HCT116 (cell line): ENCODE measurements around the gene WAC. TPM values are rescaled to one million over a fixed set of nuclear protein-coding genes. Genes with fewer than 3 reads are reported as not detected.

Experiments
- ATAC-seq: fragments of 200-7000 bp; cut with Tn5 transposase; 2 replicates; pipeline ENCODE4 v1.9.1; 2020; ENCODE audit warnings: mild to moderate bottlenecking, moderate library complexity
- BruUV-seq: library from RNA; stranded (reverse); fragments of 400-500 nt; replicated peaks from 2 replicates; lab custom pipeline; 2021; lab: Mats Ljungman, UMichigan
- CTCF ChIA-PET: fragments of 300-600 bp; sonication (Branson Sonifier 250); formaldehyde crosslinking; loops from one replicate; lab custom pipeline; 2021; ENCODE audit warnings: antibody characterized with exemption; lab: Charles Lee
- POLR2A ChIA-PET: fragments of 300-600, 350-600 bp; sonication (Branson Sonifier 250); formaldehyde crosslinking; loops from one replicate; lab custom pipeline; 2021; ENCODE audit warnings: antibody characterized with exemption; lab: Charles Lee
- RAD21 ChIA-PET, 2 experiments: fragments of 300-600 bp; sonication (Branson Sonifier 250); formaldehyde crosslinking; loops; one replicate each; lab custom pipeline; 2023; ENCODE audit warnings: low total read pairs in 2 of 2; ENCODE audit not compliant: uncharacterized antibody in 2 of 2, unreplicated experiment in 2 of 2, low non-redundant PET in 1 of 2; lab: Charles Lee
- DNase-seq: peaks from one replicate; pipeline ENCODE4 v3.0.0-alpha.2; 2010; ENCODE audit warnings: low read depth, low spot score
- H2AFZ ChIP-seq: fragments of 200-600 bp; shearing (Covaris generic), sonication (generic); 2 replicates; pipeline ENCODE4 v1.6.1; 2017; ENCODE audit warnings: low read depth, mixed run types, mixed read lengths, antibody characterized with exemption, low read length; ENCODE audit not compliant: poor library complexity, severe bottlenecking
- H3K27ac ChIP-seq: 2 replicates; pipeline ENCODE4 v1.5.1; 2012; ENCODE audit warnings: low read depth, low read length
- H3K27me3 ChIP-seq: fragments of 200-600 bp; sonication (generic); 2 replicates; pipeline ENCODE4 v1.6.1; 2016; ENCODE audit warnings: mixed run types, low read length, mixed read lengths; ENCODE audit not compliant: insufficient read depth
- H3K36me3 ChIP-seq, 2 experiments: fragments of 200-500 bp in 1 of 2; fragments of 200-600 bp in 1 of 2; sonication (Bioruptor generic) in 1 of 2; sonication (generic) in 1 of 2; 2 replicates each; pipeline versions ENCODE4 v1.5.1 to v1.6.1; 2014 to 2016; ENCODE audit warnings: low read length in 2 of 2, inconsistent platforms in 1 of 2, mixed read lengths in 1 of 2, mixed run types in 1 of 2; ENCODE audit not compliant: insufficient read depth in 2 of 2, control insufficient read depth in 1 of 2
- H3K4me1 ChIP-seq, 2 experiments: fragments of 200-600 bp in 1 of 2; sonication (generic) in 1 of 2; 2 replicates each; pipeline versions ENCODE4 v1.5.1 to v1.6.1; 2012 to 2017; ENCODE audit warnings: low read length in 2 of 2, inconsistent platforms in 1 of 2, mild to moderate bottlenecking in 1 of 2, mixed read lengths in 1 of 2, mixed run types in 1 of 2, moderate library complexity in 1 of 2; ENCODE audit not compliant: insufficient read depth in 2 of 2, control insufficient read depth in 1 of 2
- H3K4me2 ChIP-seq: fragments of 200-600 bp; sonication (generic); 2 replicates; pipeline ENCODE4 v1.6.1; 2017; ENCODE audit warnings: mixed run types, low read length, mixed read lengths
- H3K4me3 ChIP-seq, 2 experiments: fragments of 200-600 bp in 1 of 2; sonication (generic) in 1 of 2; replicated peaks in 1 of 2; 2 replicates each; pipeline ENCODE4 v1.5.1; 2011 to 2016; ENCODE audit warnings: low read length in 2 of 2, control low read depth in 1 of 2, low read depth in 1 of 2, mild to moderate bottlenecking in 1 of 2, mixed read lengths in 1 of 2, mixed run types in 1 of 2
- H3K79me2 ChIP-seq: fragments of 200-600 bp; sonication (generic); 2 replicates; pipeline ENCODE4 v1.6.1; 2017; ENCODE audit warnings: mild to moderate bottlenecking, mixed run types, low read length, moderate library complexity, mixed read lengths; ENCODE audit not compliant: insufficient read depth
- H3K9ac ChIP-seq: fragments of 200-600 bp; sonication (generic); 2 replicates; pipeline ENCODE4 v1.6.1; 2016; ENCODE audit warnings: low read length, mixed read lengths
- H3K9me2 ChIP-seq: fragments of 200-600 bp; sonication (generic), shearing (Covaris generic); 2 replicates; pipeline ENCODE4 v1.6.1; 2017; ENCODE audit warnings: mixed run types, mild to moderate bottlenecking, moderate library complexity; ENCODE audit not compliant: insufficient read depth
- H3K9me3 ChIP-seq, 2 experiments: fragments of 200-500 bp in 1 of 2; fragments of 200-600 bp in 1 of 2; sonication (Bioruptor generic) in 1 of 2; sonication (generic) in 1 of 2; 2 replicates each; pipeline ENCODE4 v1.6.1; 2014 to 2017; ENCODE audit warnings: low read length in 2 of 2, mixed read lengths in 2 of 2, inconsistent platforms in 1 of 2, low read depth in 1 of 2, mild to moderate bottlenecking in 1 of 2, mixed run types in 1 of 2, moderate library complexity in 1 of 2; ENCODE audit not compliant: control insufficient read depth in 1 of 2, insufficient read depth in 1 of 2
- H4K20me1 ChIP-seq: fragments of 200-600 bp; sonication (generic), shearing (Covaris generic); 2 replicates; pipeline ENCODE4 v1.6.1; 2017; ENCODE audit warnings: mixed run types, mild to moderate bottlenecking, moderate library complexity; ENCODE audit not compliant: insufficient read depth
- ATF3 ChIP-seq: IDR thresholded peaks from 2 replicates; pipeline ENCODE4 v1.6.1; 2012
- CEBPB ChIP-seq: IDR thresholded peaks from 2 replicates; pipeline ENCODE4 v1.6.1; 2012; ENCODE audit warnings: low read depth
- EGR1 ChIP-seq: IDR thresholded peaks from 2 replicates; pipeline ENCODE4 v1.6.1; 2012; ENCODE audit warnings: low read depth
- EZH2phosphoT487 ChIP-seq: fragments of 200-600 bp; IDR thresholded peaks from 2 replicates; pipeline ENCODE4 v1.6.1; 2018; ENCODE audit warnings: antibody characterized with exemption, borderline replicate concordance
- JUND ChIP-seq: IDR thresholded peaks from 2 replicates; pipeline ENCODE4 v1.6.1; 2012
- RAD21 ChIP-seq: IDR thresholded peaks from 2 replicates; pipeline ENCODE4 v1.6.1; 2012; ENCODE audit warnings: low read depth, mild to moderate bottlenecking
- TCF7L2 ChIP-seq: IDR thresholded peaks from 2 replicates; pipeline ENCODE4 v1.7.0; 2011; ENCODE audit warnings: borderline replicate concordance, inconsistent platforms; ENCODE audit not compliant: insufficient read depth, insufficient read length; ENCODE audit errors: extremely low read depth
- YY1 ChIP-seq: IDR thresholded peaks from 2 replicates; pipeline ENCODE4 v1.6.1; 2011; ENCODE audit warnings: low read length, low read depth, moderate library complexity, mild to moderate bottlenecking; ENCODE audit not compliant: insufficient replicate concordance; ENCODE audit errors: extremely low read depth
- ZFX ChIP-seq: fragments of 450-650 bp; IDR thresholded peaks from 2 replicates; pipeline ENCODE4 v1.6.1; 2017
- intact Hi-C: fragments of 100-400 bp; cut with micrococcal nuclease; formaldehyde crosslinking; loops from 2 replicates; pipeline ENCODE4 v1.10.0; 2022
- total RNA-seq: library from RNA; stranded (reverse); gene quantifications from one replicate; pipeline ENCODE4 v1.2.1, GENCODE V29; 2021; ENCODE audit not compliant: unreplicated experiment
- TF ChIP-seq, protein P1 (sequence below): IDR thresholded peaks from 2 replicates; pipeline ENCODE4 v1.6.1; 2011; ENCODE audit warnings: mild to moderate bottlenecking, low read length, moderate library complexity; ENCODE audit not compliant: insufficient replicate concordance; ENCODE audit errors: extremely low read depth
- TF ChIP-seq, protein P2 (sequence below), 3 experiments: fragments of 200-600 bp in 1 of 3; sonication (generic) in 1 of 3; IDR thresholded peaks in 2 of 3; conservative IDR thresholded peaks in 1 of 3; 2 replicates each; pipeline ENCODE4 v1.5.1; 2012 to 2017; ENCODE audit warnings: low read depth in 2 of 3, low read length in 2 of 3, antibody characterized with exemption in 1 of 3, borderline replicate concordance in 1 of 3, control low read depth in 1 of 3, mild to moderate bottlenecking in 1 of 3, mixed read lengths in 1 of 3, mixed run types in 1 of 3, moderate library complexity in 1 of 3; ENCODE audit not compliant: insufficient read depth in 1 of 3

Gene WAC
- total RNA-seq, 1 experiment from 2014 or later, result 117 TPM

DNA sequence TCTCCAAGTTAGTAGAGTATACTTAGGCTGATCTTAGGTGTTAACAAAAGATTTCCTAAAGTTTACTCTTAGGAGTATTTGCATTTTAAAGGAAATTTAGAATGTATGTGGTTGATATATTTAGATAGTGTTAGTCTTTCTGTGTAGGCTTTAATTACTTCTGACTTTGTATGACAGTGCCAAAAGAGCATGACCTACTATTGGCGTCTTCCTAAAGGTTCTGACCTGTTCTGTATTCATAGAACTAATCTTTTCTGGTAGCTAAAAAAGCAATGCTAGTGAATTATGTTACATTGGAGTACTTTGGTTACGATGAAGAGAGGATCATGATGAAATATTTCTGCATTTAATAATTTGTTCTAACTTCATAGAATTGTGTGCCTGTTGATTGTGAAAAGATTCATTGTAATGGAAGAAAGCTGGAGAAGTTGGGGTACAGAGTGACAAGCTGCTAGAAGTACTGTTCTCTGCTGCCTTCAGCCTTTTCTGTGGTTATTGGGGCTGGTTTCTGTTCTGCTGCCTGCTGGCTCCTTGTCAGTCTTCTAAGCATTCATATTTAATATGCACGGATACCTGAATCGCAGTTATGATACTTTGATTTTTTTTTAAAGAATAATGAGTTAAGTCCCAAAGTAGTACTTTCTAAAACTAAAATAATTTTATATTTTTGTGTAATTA lies 13.2 kb downstream of the WAC start:
- no peak overlapping the region for H2AFZ ChIP-seq
- H4K20me1 ChIP-seq, result peaks cover 41% of the 10 kb centered on the region
- no peaks in the 10 kb centered on the region for H3K9me3 ChIP-seq
- ChIA-PET POLR2A (interaction anchor here (0.6 to 1.4 kb wide), 2 partner anchors 9 to 1886 kb away, joined by 5 to 7 read pairs; no protein-coding TSS in a partner anchor), CTCF (no interaction called here), RAD21 (no interaction called here)
- no peak for TF ChIP-seq YY1
- no peak for TF ChIP-seq ZFX
- TF ChIP-seq JUND, result no peak
- TF ChIP-seq, protein P1, sequence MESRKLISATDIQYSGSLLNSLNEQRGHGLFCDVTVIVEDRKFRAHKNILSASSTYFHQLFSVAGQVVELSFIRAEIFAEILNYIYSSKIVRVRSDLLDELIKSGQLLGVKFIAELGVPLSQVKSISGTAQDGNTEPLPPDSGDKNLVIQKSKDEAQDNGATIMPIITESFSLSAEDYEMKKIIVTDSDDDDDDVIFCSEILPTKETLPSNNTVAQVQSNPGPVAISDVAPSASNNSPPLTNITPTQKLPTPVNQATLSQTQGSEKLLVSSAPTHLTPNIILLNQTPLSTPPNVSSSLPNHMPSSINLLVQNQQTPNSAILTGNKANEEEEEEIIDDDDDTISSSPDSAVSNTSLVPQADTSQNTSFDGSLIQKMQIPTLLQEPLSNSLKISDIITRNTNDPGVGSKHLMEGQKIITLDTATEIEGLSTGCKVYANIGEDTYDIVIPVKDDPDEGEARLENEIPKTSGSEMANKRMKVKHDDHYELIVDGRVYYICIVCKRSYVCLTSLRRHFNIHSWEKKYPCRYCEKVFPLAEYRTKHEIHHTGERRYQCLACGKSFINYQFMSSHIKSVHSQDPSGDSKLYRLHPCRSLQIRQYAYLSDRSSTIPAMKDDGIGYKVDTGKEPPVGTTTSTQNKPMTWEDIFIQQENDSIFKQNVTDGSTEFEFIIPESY, result no peak
- no peak overlapping the region for H3K9ac ChIP-seq
- peaks cover under 1 to 9% of the 10 kb centered on the region in 2 experiments; a peak in 2 of 4 replicates for H3K4me1 ChIP-seq
- no peak overlapping the region for H3K4me3 ChIP-seq
- no peaks in the 10 kb centered on the region for H3K9me2 ChIP-seq
- intact Hi-C loops, result no loop called here
- H3K4me2 ChIP-seq, result no peak overlapping the region
- H3K36me3 ChIP-seq, result peaks cover 46 to 60% of the 10 kb centered on the region in 2 experiments
- no TSS peak for BruUV-seq
- H3K27me3 ChIP-seq, result no peaks in the 10 kb centered on the region
- ATAC-seq (no peak), DNase-seq (no peak)
- H3K27ac ChIP-seq, result no peak overlapping the region
- H3K79me2 ChIP-seq, result peaks cover 100% of the 10 kb centered on the region

- H3K4me3 ChIP-seq, result no peak overlapping the region
- peaks cover 4 to 9% of the 10 kb centered on the region in 2 experiments; a peak in 2 of 4 replicates for H3K4me1 ChIP-seq
- ATAC-seq, result no peak
- H3K27me3 ChIP-seq, result no peaks in the 10 kb centered on the region
- no peak overlapping the region for H2AFZ ChIP-seq
- intact Hi-C loops, result no loop called here
- POLR2A ChIA-PET, result no interaction called here
- no peak overlapping the region for H3K27ac ChIP-seq
- peaks cover 100% of the 10 kb centered on the region for H3K79me2 ChIP-seq
- CTCF ChIA-PET, result no interaction called here
- peaks cover 40 to 48% of the 10 kb centered on the region in 2 experiments for H3K36me3 ChIP-seq
- RAD21 ChIA-PET, result no interaction called here
- no peaks in the 10 kb centered on the region for H3K9me2 ChIP-seq
- peaks cover 51% of the 10 kb centered on the region for H4K20me1 ChIP-seq
- no peak for DNase-seq
- H3K4me2 ChIP-seq, result no peak overlapping the region
- H3K9me3 ChIP-seq, result no peaks in the 10 kb centered on the region
- no peak overlapping the region for H3K9ac ChIP-seq
- no TSS peak for BruUV-seq
- TF ChIP-seq, protein P2, sequence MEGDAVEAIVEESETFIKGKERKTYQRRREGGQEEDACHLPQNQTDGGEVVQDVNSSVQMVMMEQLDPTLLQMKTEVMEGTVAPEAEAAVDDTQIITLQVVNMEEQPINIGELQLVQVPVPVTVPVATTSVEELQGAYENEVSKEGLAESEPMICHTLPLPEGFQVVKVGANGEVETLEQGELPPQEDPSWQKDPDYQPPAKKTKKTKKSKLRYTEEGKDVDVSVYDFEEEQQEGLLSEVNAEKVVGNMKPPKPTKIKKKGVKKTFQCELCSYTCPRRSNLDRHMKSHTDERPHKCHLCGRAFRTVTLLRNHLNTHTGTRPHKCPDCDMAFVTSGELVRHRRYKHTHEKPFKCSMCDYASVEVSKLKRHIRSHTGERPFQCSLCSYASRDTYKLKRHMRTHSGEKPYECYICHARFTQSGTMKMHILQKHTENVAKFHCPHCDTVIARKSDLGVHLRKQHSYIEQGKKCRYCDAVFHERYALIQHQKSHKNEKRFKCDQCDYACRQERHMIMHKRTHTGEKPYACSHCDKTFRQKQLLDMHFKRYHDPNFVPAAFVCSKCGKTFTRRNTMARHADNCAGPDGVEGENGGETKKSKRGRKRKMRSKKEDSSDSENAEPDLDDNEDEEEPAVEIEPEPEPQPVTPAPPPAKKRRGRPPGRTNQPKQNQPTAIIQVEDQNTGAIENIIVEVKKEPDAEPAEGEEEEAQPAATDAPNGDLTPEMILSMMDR (IDR thresholded peaks at IDR 0.05 in 2 of 3, conservative IDR thresholded peaks at IDR 0.05 in 1 of 3; ENCODE audit: borderline replicate concordance in 1 of 3, insufficient read depth in 1 of 3, low read depth in 2 of 3, low read length in 2 of 3), result no peak
- TF ChIP-seq JUND (no peak), CEBPB (no peak), ATF3 (no peak), EGR1 (no peak), TCF7L2 (no peak), ZFX (no peak), EZH2phosphoT487 (no peak), RAD21 (no peak)
Observed at GRCh38 chr10:28548781-28549498, 16.0 kb downstream of the WAC start.
